HG02970 (cell line): ENCODE data around the gene EML3.
"Not testable (repeated sequence)": the region's sequence is repeated elsewhere in the genome, so short reads cannot be mapped to it uniquely, and the experiment has no call there.

Experiments
- ATAC-seq: cut with Tn5 transposase; IDR thresholded peaks from one replicate; pipeline ENCODE4 v1.9.1; 2021; ENCODE audit warnings: mild to moderate bottlenecking, moderate library complexity, moderate number of reproducible peaks; ENCODE audit not compliant: unreplicated experiment, low FRiP score

The EML3 gene

DNA sequence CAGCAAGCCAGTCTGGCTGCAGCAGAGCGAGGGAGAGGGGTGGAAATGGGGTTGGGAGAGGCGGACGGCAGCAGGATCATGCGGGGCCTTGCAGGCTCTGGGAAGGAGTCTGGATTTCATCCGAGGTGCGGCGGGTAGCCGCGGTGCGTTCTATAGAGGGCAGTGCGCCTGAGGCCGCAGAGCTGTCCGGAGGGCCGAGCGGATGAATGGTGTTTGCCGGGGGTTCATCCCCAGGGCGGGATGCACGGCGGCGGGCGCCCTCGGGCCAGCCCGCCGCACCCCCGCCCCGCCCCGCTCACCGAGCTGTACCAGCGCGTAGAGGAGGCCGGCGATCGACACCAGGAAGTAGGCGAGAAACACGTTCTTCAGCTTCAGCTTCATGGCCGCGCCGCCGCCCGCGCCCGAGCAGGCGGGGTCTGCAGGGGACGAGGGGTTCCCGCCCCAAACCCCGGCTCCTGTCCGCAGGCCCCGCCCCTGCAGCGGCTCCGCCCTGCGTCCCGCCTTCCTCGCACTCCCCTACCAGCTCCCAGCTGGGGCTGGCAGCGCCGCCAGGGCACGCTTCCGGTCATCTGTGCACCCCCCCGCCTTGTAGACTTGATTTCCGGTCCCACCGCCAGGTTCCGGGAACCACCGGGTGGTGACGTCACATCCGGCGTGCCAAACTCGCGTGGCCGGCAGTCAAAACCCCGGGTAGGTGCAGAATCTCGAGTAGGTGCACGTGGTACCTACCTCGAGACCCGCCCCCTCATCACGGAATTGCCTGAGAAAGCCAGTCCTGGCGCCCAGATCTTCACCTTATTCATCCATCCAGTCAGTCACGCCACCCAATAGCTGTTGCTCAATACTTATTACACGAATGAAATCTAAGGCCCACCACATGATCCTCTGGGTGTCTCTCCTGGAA, 9.2 kb upstream of the EML3 start, which contains the start of gene B3GAT3:
B3GAT3 (minus strand) TSS at position 420 of the 904 bp plus-strand sequence; CDS start at position 381, 39 bp downstream.
- ATAC-seq = peak; percentile 93

DNA sequence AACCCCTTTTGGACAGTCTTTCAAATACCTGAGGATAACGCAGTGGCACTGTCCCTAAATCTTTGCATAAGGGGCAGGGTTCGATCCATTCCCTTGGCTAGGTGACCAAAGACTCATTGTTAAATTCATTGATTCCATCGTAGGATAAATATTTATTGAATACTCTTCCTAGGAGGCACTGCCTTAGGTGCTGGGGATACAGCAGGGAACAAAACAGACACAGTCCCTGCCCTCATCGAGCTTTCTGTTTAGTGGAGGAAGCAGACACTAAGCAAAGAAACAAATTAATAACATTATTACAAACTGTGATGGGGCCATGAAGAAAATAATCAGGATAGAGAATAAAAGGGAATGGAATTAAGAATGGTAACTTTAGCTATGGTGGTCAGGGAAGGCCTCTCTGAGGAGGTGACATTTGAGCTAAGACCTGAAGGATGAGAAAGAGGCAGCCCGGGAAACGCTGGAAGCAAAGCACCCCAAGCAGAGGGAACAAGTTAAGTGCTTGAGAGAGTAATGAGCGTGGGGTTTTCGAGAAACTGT, 8.5 kb upstream of the EML3 start:
- ATAC-seq = no peak

DNA sequence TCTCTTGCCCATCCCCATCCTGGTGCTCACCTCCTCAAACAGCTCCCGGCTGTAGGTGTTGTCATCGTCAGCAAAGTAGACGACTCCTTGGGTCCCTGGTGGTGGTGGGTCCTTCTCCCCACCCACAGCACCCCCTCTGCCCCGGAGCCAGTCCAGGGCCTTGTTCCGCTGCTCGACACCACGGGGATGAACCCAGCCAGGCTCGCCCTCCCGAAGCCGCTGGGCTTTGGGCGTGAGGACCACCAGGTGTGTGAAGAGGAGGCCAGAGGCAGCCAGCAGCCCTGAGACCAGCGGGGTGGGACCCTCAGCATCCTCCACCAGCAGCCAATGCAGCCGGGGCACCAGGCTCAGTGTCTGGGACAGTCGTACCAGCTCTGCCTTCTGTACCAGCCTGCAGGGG, 4.4 kb upstream of the EML3 start:
- not testable (repeated sequence) for ATAC-seq

DNA sequence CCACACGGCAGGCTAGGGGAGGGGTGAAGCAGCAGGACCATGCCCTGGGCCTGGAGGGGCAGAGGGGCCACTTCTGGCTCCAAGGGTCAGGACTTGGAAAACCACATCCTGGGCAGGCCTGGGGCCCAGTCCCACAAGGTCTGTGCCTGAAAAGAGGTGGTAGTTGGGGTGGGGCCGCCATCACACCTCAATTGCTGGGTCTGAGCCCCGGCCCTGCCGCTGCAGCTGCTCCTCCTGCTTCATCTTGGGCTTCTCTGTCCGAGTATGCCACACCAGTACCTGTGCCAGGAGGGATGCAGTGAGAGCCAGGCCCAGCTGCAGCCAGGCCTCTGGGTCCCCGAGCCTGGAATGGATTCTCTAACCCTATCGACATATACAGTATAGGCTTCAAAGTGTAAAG, 2.9 kb upstream of the EML3 start:
- no peak for ATAC-seq

DNA sequence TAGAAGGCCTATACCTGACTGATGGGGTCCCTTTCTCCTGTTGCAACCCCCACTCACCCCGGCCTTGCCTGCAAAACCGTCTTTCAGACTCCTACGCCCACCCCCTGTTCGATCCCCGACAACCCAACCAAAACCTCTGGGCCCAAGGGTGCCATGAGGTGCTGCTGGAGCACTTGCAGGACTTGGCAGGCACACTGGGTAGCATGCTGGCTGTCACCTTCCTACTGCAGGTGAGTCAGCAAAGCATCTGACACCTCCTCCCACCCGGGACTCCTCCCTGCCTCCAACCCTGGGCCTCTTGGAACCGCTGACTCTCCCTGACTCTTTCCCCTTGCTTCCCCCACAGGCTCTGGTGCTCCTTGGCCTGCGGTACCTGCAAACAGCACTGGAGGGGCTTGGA, 1.7 kb upstream of the EML3 start:
- no peak for ATAC-seq

DNA sequence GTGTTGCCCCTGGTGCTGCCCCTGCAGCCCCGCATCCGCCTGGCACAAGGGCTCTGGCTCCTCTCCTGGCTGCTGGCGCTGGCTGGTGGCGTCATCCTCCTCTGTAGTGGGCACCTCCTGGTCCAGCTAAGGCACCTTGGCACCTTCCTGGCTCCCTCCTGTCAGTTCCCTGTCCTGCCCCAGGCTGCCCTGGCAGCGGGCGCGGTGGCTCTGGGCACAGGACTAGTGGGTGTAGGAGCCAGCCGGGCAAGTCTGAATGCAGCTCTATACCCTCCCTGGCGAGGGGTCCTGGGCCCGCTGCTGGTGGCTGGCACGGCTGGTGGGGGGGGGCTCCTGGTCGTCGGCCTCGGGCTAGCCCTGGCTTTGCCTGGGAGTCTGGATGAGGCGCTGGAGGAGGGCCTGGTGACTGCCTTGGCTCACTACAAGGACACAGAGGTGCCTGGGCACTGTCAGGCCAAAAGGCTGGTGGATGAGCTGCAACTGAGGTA, 760 bp upstream of the EML3 start:
- no peak for ATAC-seq

DNA sequence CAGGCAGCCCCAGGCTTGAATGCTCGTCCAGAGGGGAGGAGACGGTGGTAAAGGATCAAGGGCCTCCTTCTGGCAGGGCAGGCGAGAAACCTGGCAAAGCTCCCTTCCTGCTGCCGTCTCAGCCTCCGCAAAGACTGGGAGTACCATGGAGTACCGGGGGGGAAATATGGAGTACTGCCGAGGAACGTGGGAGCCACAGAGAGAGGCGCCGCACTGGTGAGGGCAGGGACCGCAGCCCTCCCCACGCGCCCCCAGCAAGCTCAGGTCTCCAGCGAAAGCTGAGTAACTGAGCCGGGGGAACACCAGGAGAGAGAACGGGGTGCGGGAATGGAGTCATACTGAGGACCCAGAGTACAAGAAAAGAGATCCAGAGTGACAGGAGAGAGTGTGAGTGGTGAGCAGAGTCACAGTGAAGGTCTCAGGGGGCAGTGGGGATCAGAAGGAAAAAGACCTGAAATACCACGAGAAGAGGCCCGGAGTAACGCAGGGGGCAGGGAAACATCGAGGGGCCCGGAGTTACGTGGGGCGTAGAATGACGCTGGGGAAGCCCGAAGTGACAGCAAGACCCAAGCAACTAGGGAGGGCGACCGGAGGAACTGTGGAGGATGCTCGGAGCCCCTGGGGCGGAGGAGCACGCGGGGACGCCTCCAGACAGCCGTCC, 740 bp downstream of the EML3 start:
- peak; percentile 10 for ATAC-seq

DNA sequence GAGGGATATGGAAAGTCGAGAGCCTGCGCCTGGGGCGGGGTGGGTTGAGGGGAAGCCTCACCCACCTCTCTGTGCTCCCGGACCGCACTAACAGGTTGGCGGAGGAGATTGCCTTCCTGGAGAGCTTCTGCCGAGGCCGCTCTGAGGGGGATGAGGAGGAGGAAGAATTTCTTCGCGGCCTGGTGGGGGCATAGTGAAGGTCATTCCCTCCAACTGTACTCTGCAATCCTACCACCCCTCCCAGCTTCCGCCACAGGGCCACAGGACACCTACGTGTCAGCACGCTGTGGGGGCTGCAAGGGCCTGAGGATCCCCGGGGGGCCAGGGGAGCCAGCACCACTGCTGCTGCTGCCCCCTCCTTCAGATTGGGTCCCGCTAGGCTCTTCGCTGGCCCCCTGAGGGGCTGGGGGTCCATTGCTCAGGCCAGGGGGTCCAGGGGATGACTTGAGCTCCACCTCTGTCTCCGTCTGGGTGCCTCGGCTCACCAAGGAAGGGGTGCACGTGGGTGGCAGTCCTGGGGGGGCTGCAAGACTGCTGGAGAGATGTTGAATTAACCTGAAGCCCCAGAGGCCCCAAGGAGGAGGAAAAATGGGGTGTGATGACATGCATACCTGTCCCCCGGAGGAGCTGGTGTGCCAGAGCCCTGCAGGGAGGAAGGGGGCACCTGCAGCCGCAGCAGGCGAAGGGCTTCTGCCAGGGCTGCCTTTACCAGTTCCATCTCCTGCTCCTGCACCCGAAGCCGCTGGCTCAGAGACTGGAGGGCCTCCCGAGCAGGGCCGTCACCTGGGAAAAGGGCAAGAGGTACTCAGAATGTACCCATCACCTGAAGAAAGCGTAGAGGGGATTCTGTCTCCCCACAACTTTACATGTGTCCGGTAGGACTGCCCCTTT, 1.5 kb downstream of the EML3 start:
- ATAC-seq = no peak

DNA sequence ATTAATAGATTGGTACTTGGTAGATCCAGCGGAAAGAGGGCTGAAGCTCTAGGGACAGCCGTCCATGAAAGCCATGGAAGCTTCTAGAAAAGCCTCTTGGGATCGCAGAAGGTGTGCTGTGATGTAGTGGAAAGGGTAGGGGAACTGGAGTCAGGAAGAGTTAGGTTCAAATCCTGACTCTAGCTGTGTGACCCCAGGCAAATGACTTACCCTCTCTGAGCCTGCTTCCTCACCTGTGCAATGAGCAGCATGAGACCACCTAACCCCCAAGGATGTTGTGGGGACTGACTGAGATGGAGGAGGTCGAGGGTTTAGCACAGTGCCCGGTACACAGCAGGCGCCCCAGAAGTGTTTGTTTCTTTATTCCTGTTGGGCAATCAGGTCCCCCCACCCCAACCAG, 2.2 kb downstream of the EML3 start:
- no peak for ATAC-seq

DNA sequence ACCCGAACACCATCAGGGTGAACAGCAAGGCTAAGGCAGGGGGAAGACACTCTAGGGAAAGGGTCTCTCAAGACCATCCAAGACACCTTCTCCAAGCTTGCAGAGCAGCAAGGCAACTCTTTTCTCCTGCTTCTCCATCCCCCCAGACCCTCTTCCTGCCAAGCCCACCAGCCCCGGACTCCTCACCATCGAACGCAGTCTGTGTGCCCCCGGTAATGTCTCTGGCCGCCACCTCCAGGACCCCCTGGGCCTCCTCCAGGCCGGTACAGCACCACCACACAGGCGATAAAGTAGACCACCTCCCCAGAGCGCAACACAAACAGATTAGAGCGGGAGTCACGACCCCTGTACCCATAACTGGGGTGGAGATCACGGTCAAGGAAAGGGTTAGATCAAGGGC, 3.8 kb downstream of the EML3 start:
- no peak for ATAC-seq

DNA sequence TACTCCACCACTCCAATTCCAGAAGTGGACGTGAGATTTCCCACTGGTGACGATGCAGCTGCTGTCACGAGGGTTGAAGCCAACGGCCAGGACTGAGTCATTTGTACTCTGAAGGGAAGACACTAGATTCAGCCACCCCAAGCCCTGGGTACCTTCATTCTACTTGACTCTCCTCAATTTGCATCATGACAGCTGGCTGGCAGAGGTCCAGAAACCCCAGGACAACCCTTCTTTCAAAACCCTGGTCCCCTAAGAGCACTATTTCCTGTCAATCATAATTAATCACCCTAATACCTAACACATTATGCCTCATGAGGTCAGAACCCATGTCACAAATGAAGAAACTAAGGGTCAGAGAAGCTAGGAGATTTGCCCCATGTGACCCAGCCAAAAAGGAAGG, 4.9 kb downstream of the EML3 start:
- no peak for ATAC-seq

DNA sequence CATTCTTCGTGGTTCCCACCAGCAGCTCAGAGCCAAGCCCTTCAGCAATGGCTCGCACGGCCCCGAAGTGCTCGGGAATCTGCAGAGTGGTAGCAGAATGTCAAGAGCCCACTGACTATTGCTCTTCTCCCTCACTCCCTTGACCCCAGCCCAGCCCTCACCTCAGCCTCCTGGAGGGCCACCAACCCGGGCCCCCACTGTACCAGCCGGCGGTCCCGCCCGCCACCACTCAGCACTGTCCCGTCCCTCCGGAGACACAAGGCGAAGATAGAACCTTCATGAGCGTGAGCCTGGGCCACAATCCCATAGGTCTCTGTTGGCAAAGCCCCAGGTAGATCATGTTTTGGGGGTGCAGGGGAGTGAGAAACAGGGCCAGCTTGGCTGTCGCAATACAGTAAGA, 6.7 kb downstream of the EML3 start:
- ATAC-seq = no peak

DNA sequence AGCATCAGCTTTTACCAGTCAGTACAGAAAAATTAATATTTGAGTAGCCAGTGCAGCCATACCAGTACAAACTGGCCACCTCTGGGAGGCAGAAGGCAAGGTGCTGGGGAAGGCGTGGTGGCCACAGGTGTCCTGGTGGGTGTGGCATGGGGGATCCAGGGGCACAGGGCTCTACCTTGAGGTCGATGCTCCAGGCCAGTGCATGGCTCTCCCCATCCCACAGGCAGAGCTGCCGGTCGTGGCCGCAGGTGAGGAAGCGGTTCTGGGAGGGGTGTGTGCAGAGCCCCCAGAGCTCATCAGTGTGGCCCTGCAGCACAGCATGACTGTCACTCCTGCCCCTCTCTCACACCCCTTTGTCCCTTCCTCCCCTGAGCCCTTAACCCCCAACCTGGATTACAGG, 7.1 kb downstream of the EML3 start:
- no peak for ATAC-seq

DNA sequence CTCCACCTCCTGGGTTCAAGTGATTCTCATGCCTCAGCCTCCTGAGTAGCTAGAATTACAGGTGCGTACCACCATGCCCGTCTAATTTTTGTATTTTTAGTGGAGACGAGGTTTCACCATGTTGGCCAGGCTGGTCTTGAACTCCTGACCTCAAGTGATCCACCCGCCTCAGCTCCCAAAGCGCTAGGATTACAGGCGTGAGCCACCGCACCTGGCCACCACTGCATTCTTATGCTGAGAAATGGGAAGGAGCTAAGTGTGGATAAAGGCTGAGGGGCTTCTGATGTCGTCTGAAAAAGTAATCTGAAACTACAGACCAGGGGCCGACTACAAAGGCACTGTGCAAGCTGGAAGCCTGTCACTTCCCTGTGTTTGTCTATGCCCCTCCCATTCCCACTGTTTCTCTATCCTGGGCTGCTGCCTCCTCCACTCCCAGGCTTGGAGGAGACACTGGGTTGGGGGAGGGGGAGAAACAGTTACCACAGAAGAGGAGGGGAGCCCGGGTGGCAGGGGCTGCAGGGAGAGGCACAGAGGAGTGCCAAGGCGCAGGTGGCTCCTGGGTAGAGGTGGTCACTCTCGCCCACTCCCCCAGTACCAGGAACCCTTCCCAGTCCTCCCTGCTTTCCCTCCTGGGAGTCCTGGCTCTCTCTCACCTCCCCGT, 8.0 kb downstream of the EML3 start:
- ATAC-seq = no peak

DNA sequence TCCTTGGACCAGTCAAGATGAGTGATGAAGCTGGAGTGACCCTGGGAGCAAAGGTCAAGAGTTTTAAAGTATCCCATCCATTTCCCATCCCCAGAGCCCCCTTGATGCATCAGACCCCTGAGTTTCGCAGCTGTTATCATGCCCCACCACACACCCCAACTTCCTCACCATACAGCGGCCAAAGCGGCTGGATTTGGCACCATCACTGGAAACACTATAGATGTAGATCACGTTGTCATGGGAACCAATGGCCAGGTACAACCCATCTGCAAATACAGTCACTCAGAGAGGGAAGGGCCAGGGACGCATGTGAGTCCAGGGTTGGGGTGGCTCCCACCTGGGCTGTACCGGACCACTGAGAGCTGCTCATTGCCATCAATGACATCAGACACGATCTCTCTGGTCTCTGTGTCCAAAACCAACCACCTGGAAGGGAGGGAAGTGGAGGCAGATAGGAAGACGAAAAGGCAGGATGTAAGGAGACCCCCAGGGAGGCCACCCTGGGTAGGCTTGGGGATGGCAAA, 8.7 kb downstream of the EML3 start:
- no peak for ATAC-seq

DNA sequence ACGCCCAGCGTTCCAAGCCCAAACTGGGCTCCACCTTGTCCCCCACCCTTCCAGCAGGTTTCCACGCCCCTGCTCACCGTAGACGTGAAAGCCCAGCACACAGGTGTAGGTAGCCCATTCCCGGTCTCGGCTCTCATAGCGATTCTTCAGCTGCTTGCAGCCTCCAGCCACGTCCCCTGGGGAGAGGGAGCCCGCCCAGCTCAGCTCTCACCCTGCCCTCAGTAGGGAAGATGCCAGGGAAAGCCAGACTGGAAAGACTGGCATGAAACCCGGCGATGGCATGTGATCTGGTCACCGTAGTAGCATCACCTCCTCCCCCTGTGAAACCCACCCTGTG, 9.5 kb downstream of the EML3 start:
- no peak for ATAC-seq

DNA sequence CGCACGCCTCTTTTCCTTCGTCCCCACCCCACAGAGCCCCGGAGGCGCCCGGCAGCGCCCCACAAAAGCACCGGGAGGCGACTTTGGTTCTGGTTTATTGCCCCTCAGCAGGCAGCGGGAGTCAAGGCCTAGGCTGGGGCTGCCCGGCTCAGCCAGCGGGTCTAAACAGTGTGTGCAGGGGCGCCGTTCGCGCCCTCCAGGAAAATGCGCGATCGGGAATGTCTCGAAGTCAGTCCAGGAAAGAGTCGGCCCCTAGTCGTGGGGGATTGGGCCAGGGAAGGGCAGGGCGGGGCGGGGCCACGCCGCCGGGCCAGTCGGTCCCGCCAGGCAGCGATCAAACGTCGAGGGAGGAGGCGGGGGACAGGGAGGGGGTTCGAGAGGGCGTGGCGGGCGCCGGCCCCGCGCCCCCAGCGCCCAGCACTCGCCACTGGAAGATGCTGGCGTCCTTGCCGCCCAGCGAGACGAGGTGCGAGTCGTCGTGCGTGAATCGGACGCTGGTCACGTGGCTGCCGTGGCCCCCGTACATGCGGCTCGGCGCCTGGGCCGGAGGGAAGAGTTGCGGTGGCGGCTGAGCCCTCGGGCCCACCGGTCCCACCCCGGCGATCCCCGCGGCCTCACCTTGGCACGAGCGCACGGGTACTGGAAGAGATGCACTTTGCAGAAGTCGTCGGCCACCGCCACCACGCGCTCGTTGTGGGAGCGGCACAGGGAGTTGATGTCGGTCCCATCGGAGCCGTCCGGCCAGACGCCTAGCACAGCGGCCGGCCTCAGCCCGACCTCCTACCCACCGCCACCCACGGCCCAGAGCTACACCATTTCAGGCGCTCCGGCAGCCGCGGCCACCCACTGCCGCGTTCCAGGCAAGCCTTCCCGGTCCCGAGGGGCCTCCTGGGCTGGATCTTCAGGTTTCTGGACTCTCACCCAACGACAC, 10.2 kb downstream of the EML3 start:
- no peak for ATAC-seq

DNA sequence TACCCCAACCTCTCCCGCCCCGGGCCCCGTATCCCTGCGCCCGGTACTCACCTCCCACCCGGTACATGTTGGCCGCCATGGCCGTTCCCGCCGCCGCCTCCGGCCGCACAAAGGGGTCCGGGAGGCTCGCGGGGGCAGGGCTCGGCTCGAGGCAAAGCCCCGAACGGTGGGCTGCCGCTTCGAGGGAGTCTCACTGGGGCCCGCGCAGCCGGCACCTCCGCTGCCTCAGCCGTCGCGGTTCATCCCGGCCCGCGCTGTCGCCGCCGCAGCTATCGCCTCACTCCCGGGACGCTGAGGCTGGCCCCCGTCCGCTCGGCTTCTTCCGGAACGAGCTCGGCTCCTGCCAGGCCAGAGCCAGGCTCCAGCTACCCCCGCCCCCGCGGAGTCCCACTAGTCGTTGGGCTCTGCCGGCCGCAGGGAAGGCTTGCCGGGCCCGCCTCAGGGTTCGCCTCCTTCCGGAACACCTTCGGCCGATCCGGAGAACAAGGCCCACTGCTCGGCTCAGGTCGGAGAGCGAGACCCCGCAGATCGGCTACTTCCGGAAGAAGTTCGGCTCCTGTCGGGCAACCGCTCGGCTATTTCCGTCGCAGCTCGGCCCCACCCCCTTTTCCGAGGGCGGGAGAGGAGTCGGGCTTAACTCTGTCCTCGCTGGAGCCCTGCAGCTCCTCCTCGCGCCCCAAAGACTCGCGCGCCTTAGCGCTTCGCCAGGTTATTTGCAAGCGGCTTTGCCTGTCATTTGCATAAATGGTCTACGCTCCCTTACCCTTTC, 11.0 kb downstream of the EML3 start, which contains the start of gene MTA2:
MTA2 (minus strand) TSS at position 494 of the 769 bp plus-strand sequence; CDS start at position 79, 415 bp downstream.
- peak; percentile 71 for ATAC-seq
